ENCODE results near the gene TMEM59L.
A peak's percentile ranks its signal among the peaks of the same experiment; 100 is the strongest.

Gene TMEM59L

GRCh38 chr19:18608805-18609716 is 3.6 kb upstream of the TMEM59L start:
- no peak for DNase-seq (ENCODE audit: low read depth, low spot score)

GRCh38 chr19:18609717-18610051 is 3.0 kb upstream of the TMEM59L start:
- DNase-seq (ENCODE audit: low read depth, low spot score): no peak

GRCh38 chr19:18610245-18610555 is 2.5 kb upstream of the TMEM59L start:
- DNase-seq (ENCODE audit: low read depth, low spot score): no peak

- DNase-seq (ENCODE audit: low read depth, low spot score): no peak
These were observed 1.9 kb upstream of the TMEM59L start for GRCh38 chr19:18610556-18611326.

- DNase-seq (ENCODE audit: low read depth, low spot score): no peak
These were observed 1.2 kb upstream of the TMEM59L start for GRCh38 chr19:18611327-18612050.

GRCh38 chr19:18612051-18612771 is 459 bp upstream of the TMEM59L start:
- DNase-seq (ENCODE audit: low read depth, low spot score): no peak

GRCh38 chr19:18613589-18614234 is 1.0 kb downstream of the TMEM59L start:
- DNase-seq (ENCODE audit: low read depth, low spot score): no peak

- DNase-seq (ENCODE audit: low read depth, low spot score): no peak
These were observed 3.4 kb downstream of the TMEM59L start for GRCh38 chr19:18616023-18616422.

GRCh38 chr19:18617562-18617961 is 4.9 kb downstream of the TMEM59L start:
- DNase-seq (ENCODE audit: low read depth, low spot score): no peak

- no peak for DNase-seq (ENCODE audit: low read depth, low spot score)
These were observed 5.6 kb downstream of the TMEM59L start for GRCh38 chr19:18618236-18618635.

- no peak for DNase-seq (ENCODE audit: low read depth, low spot score)
These were observed 7.6 kb downstream of the TMEM59L start for GRCh38 chr19:18620311-18620710.

GRCh38 chr19:18620902-18621301 is 8.2 kb downstream of the TMEM59L start:
- DNase-seq (ENCODE audit: low read depth, low spot score): no peak

- DNase-seq (ENCODE audit: low read depth, low spot score): no peak
These were observed 14.2 kb downstream of the TMEM59L start for GRCh38 chr19:18626906-18627305.

GRCh38 chr19:18629166-18630088 is 16.8 kb downstream of the TMEM59L start:
- no peak for DNase-seq (ENCODE audit: low read depth, low spot score)

- no peak for DNase-seq (ENCODE audit: low read depth, low spot score)
These were observed 20.7 kb downstream of the TMEM59L start for GRCh38 chr19:18633321-18633720.

- DNase-seq (ENCODE audit: low read depth, low spot score): peak; percentile 65
These were observed 22.1 kb downstream of the TMEM59L start for GRCh38 chr19:18634612-18635297.

GRCh38 chr19:18635831-18636182 is 23.1 kb downstream of the TMEM59L start:
- no peak for DNase-seq (ENCODE audit: low read depth, low spot score)

GRCh38 chr19:18636183-18636968 is 23.7 kb downstream of the TMEM59L start:
- peak; percentile 69 for DNase-seq (ENCODE audit: low read depth, low spot score)
